Left lobe of liver (tissue), 2 donors: ENCODE data around the gene CRABP1. TPM values are rescaled to one million over a fixed set of nuclear protein-coding genes. Genes with fewer than 3 reads are reported as not detected.
A peak's percentile ranks its signal among the peaks of the same experiment; 100 is the strongest.
"Not testable (repeated sequence)": the region's sequence is repeated elsewhere in the genome, so short reads cannot be mapped to it uniquely, and the experiment has no call there.

ENCODE experiments used
- ATAC-seq: fragments of 200-7000 bp; cut with Tn5 transposase; one replicate; pipeline ENCODE4 v1.9.1; 2020; ENCODE audit warnings: mild to moderate bottlenecking, moderate library complexity
- DNase-seq: peaks from one replicate; pipeline ENCODE4 v3.0.0-alpha.2; 2020; ENCODE audit warnings: low spot score
- total RNA-seq: library from RNA; stranded (reverse); gene quantifications from one replicate; pipeline ENCODE4 v1.2.1, GENCODE V29; 2021
- donor health status: DM: no; HTN: no; CAD: no; lungs with moderate emphysema.
- donor health status: DM: no; HTN: yes; CAD: no.

The CRABP1 gene
- total RNA-seq, 1 donor from 2014 or later: 0.40 TPM

GRCh38 chr15:78369161-78369560, 29.0 kb downstream of the CRABP1 start:
- DNase-seq (peak; percentile 49), ATAC-seq (peak; percentile 54)

- DNase-seq (no peak), ATAC-seq (no peak)
Measured at GRCh38 chr15:78370013-78370412, 29.9 kb downstream of the CRABP1 start.

GRCh38 chr15:78372880-78373279, 32.7 kb downstream of the CRABP1 start:
- DNase-seq: peak; percentile 85
- peak; percentile 82 for ATAC-seq

GRCh38 chr15:78374436-78375393, 34.6 kb downstream of the CRABP1 start:
- DNase-seq: peak; percentile 87

GRCh38 chr15:78380143-78380542, 40.0 kb downstream of the CRABP1 start:
- not testable (repeated sequence) for DNase-seq, ATAC-seq

More at GRCh38 chr15:78374436-78375393, 34.6 kb downstream of the CRABP1 start:
- ATAC-seq: peak; percentile 89

- DNase-seq: no peak
- ATAC-seq: no peak
Measured at GRCh38 chr15:78382114-78382880, 42.1 kb downstream of the CRABP1 start.

GRCh38 chr15:78384651-78385050, 44.5 kb downstream of the CRABP1 start:
- no peak for DNase-seq
- ATAC-seq: no peak

- DNase-seq (no peak), ATAC-seq (no peak)
Measured at GRCh38 chr15:78387246-78388037, 47.3 kb downstream of the CRABP1 start.

GRCh38 chr15:78388865-78389264, 48.7 kb downstream of the CRABP1 start:
- no peak for ATAC-seq
- no peak for DNase-seq

GRCh38 chr15:78389322-78389721, 49.2 kb downstream of the CRABP1 start:
- ATAC-seq (no peak), DNase-seq (no peak)

- no peak for ATAC-seq
- no peak for DNase-seq
Measured at GRCh38 chr15:78389738-78390137, 49.6 kb downstream of the CRABP1 start.

- ATAC-seq (no peak), DNase-seq (no peak)
Measured at GRCh38 chr15:78390242-78390641, 50.1 kb downstream of the CRABP1 start.

GRCh38 chr15:78390826-78391225, 50.7 kb downstream of the CRABP1 start:
- ATAC-seq: no peak
- DNase-seq: no peak

GRCh38 chr15:78391781-78392180, 51.6 kb downstream of the CRABP1 start:
- DNase-seq: no peak
- ATAC-seq: no peak

- no peak for DNase-seq
- no peak for ATAC-seq
Measured at GRCh38 chr15:78392430-78392829, 52.3 kb downstream of the CRABP1 start.

- DNase-seq (no peak), ATAC-seq (no peak)
Measured at GRCh38 chr15:78393137-78393536, 53.0 kb downstream of the CRABP1 start.

- ATAC-seq (no peak), DNase-seq (no peak)
Measured at GRCh38 chr15:78394026-78394425, 53.9 kb downstream of the CRABP1 start.

GRCh38 chr15:78394981-78395616, 54.9 kb downstream of the CRABP1 start:
- ATAC-seq (no peak), DNase-seq (no peak)

GRCh38 chr15:78396186-78396814, 56.1 kb downstream of the CRABP1 start:
- ATAC-seq: no peak

GRCh38 chr15:78396976-78397375, 56.8 kb downstream of the CRABP1 start:
- DNase-seq (peak; percentile 97), ATAC-seq (peak; percentile 97)

More at GRCh38 chr15:78396186-78396814, 56.1 kb downstream of the CRABP1 start:
- no peak for DNase-seq
